PC-3 (cell line): ENCODE data around the gene TSPAN17. TPM values are rescaled to one million over a fixed set of nuclear protein-coding genes. Genes with fewer than 3 reads are reported as not detected.

Experiments used
- ATAC-seq: fragments of 200-7000 bp; cut with Tn5 transposase; 2 replicates; pipeline ENCODE4 v1.9.1; 2020; ENCODE audit warnings: mild to moderate bottlenecking, moderate library complexity
- BruUV-seq: library from RNA; stranded (reverse); fragments of 400-500 nt; replicated peaks from 2 replicates; lab custom pipeline; 2021; lab: Mats Ljungman, UMichigan
- CTCF ChIA-PET: fragments of 300-600 bp; sonication (Branson Sonifier 250); formaldehyde crosslinking; loops from one replicate; lab custom pipeline; 2022; ENCODE audit warnings: antibody characterized with exemption; lab: Charles Lee
- POLR2A ChIA-PET: fragments of 300-600 bp; sonication (Branson Sonifier 250); formaldehyde crosslinking; loops from one replicate; lab custom pipeline; 2022; ENCODE audit warnings: antibody characterized with exemption; ENCODE audit not compliant: unreplicated experiment; lab: Charles Lee
- DNase-seq: peaks from one replicate; pipeline ENCODE4 v3.0.0-alpha.2; 2015
- H2AFZ ChIP-seq: fragments of 300-600 bp; sonication (generic); 2 replicates; pipeline ENCODE4 v1.6.0; 2016; ENCODE audit warnings: antibody characterized with exemption, low read length
- H3F3A ChIP-seq: fragments of 300-600 bp; sonication (generic); one replicate; pipeline ENCODE4 v1.6.0; 2017; ENCODE audit warnings: antibody characterized with exemption, low read length, control low read depth, mild to moderate bottlenecking; ENCODE audit not compliant: unreplicated experiment
- H3K27ac ChIP-seq: fragments of 300-600 bp; sonication (generic); 2 replicates; pipeline ENCODE4 v1.5.1; 2016; ENCODE audit warnings: mild to moderate bottlenecking, low read length
- H3K27me3 ChIP-seq: fragments of 300-600 bp; sonication (generic); 2 replicates; pipeline ENCODE4 v1.6.1; 2016; ENCODE audit warnings: low read length, mixed read lengths
- H3K36me3 ChIP-seq: fragments of 300-600 bp; sonication (generic); 2 replicates; pipeline ENCODE4 v1.6.1; 2016; ENCODE audit warnings: low read depth, mixed run types, low read length, mixed read lengths
- H3K4me1 ChIP-seq: fragments of 300-600 bp; sonication (generic); 2 replicates; pipeline ENCODE4 v1.5.1; 2016; ENCODE audit warnings: low read length; ENCODE audit not compliant: insufficient read depth
- H3K4me2 ChIP-seq: fragments of 300-600 bp; sonication (generic); 2 replicates; pipeline ENCODE4 v1.6.0; 2016; ENCODE audit warnings: low read length
- H3K4me3 ChIP-seq: fragments of 300-600 bp; sonication (generic); 2 replicates; pipeline ENCODE4 v1.5.1; 2016; ENCODE audit warnings: mild to moderate bottlenecking, low read length, mixed read lengths
- H3K79me2 ChIP-seq: fragments of 300-600 bp; sonication (generic); 2 replicates; pipeline ENCODE4 v1.6.1; 2017; ENCODE audit warnings: low read length, mixed read lengths
- H3K9ac ChIP-seq: fragments of 300-600 bp; sonication (generic); 2 replicates; pipeline ENCODE4 v1.6.0; 2016; ENCODE audit warnings: mild to moderate bottlenecking, low read length
- H3K9me2 ChIP-seq: fragments of 300-600 bp; sonication (generic); replicated peaks from 2 replicates; pipeline ENCODE4 v1.6.1; 2016; ENCODE audit warnings: mixed run types, low read length, mixed read lengths
- H3K9me3 ChIP-seq: fragments of 300-600 bp; sonication (generic); 2 replicates; pipeline ENCODE4 v1.6.1; 2016; ENCODE audit warnings: low read length, mixed read lengths
- H4K20me1 ChIP-seq: fragments of 300-600 bp; sonication (generic); 2 replicates; pipeline ENCODE4 v1.6.1; 2016; ENCODE audit warnings: low read length, mixed read lengths
- CTCF ChIP-seq: fragments of 300-600 bp; sonication (generic); conservative IDR thresholded peaks from 2 replicates; pipeline ENCODE4 v1.5.1; 2017; ENCODE audit warnings: antibody characterized with exemption, low read depth, mild to moderate bottlenecking, low read length
- EZH2 ChIP-seq: fragments of 300-600 bp; sonication (generic); IDR thresholded peaks from one replicate; pipeline ENCODE4 v1.6.1; 2017; ENCODE audit warnings: antibody characterized with exemption, mild to moderate bottlenecking, low read length; ENCODE audit not compliant: unreplicated experiment
- EZH2phosphoT487 ChIP-seq: fragments of 300-600 bp; sonication (generic); IDR thresholded peaks from 2 replicates; pipeline ENCODE4 v1.6.1; 2018; ENCODE audit warnings: mild to moderate bottlenecking, antibody characterized with exemption, low read length, borderline replicate concordance
- intact Hi-C: fragments of 100-400 bp; cut with micrococcal nuclease; formaldehyde crosslinking; loops from 2 replicates; pipeline ENCODE4 v1.9.0; 2023
- total RNA-seq: library from RNA; depleted of rRNA; stranded (reverse); fragments of >200 nt; gene quantifications from 2 replicates; pipeline ENCODE4 v1.2.3, GENCODE V29; 2014

Gene TSPAN17
- total RNA-seq, 1 experiment from 2014 or later: 47.3 TPM

GRCh38 chr5:176685010-176685409 lies 37.7 kb downstream of the TSPAN17 start:
- Histone ChIP-seq H3K79me2 (no peaks in the 10 kb centered on the region), H2AFZ (no peak overlapping the region), H3K9me2 (no peaks in the 10 kb centered on the region), H3K27me3 (peaks cover 24% of the 10 kb centered on the region), H3K27ac (no peak overlapping the region), H3K4me2 (no peak overlapping the region), H3K4me1 (no peaks in the 10 kb centered on the region), H3F3A (no peaks in the 10 kb centered on the region), H3K9me3 (no peaks in the 10 kb centered on the region), H3K36me3 (no peaks in the 10 kb centered on the region), H3K9ac (no peak overlapping the region), H3K4me3 (no peak overlapping the region), H4K20me1 (no peaks in the 10 kb centered on the region)
- POLR2A ChIA-PET: interaction anchor here (0.7 kb wide), 1 partner anchor 122 kb away, joined by 6 read pairs; no protein-coding TSS in a partner anchor
- no peak for ATAC-seq
- TF ChIP-seq EZH2 (no peak), CTCF (no peak), EZH2phosphoT487 (no peak)
- intact Hi-C loops: no loop called here
- BruUV-seq: no TSS peak
- CTCF ChIA-PET: no interaction called here
- no peak for DNase-seq

GRCh38 chr5:176687247-176687646 lies 40.0 kb downstream of the TSPAN17 start:
- DNase-seq: no peak
- Histone ChIP-seq H3K79me2 (no peaks in the 10 kb centered on the region), H3K9me2 (no peaks in the 10 kb centered on the region), H2AFZ (no peak overlapping the region), H3K4me2 (no peak overlapping the region), H3K27ac (no peak overlapping the region), H4K20me1 (no peaks in the 10 kb centered on the region), H3K9me3 (no peaks in the 10 kb centered on the region), H3K27me3 (peaks cover 22% of the 10 kb centered on the region), H3F3A (no peaks in the 10 kb centered on the region), H3K9ac (no peak overlapping the region), H3K4me1 (no peaks in the 10 kb centered on the region), H3K4me3 (no peak overlapping the region), H3K36me3 (no peaks in the 10 kb centered on the region)
- POLR2A ChIA-PET: no interaction called here
- TF ChIP-seq CTCF: no peak
- TF ChIP-seq EZH2: no peak
- TF ChIP-seq EZH2phosphoT487: no peak
- no peak for ATAC-seq
- CTCF ChIA-PET: no interaction called here
- intact Hi-C loops: no loop called here
- BruUV-seq: no TSS peak

- intact Hi-C loops: no loop called here
Observed at GRCh38 chr5:176687881-176688280, 40.6 kb downstream of the TSPAN17 start.

More at GRCh38 chr5:176687881-176688280, 40.6 kb downstream of the TSPAN17 start:
- ChIA-PET POLR2A (no interaction called here), CTCF (no interaction called here)
- Histone ChIP-seq H3K9ac (no peak overlapping the region), H3K27ac (no peak overlapping the region), H3K4me3 (no peak overlapping the region), H3K36me3 (no peaks in the 10 kb centered on the region), H3K4me1 (no peaks in the 10 kb centered on the region; the same call in 1 of the 2 replicates), H3K9me2 (no peaks in the 10 kb centered on the region), H3F3A (no peaks in the 10 kb centered on the region), H3K27me3 (peaks cover 23% of the 10 kb centered on the region), H3K4me2 (no peak overlapping the region), H2AFZ (no peak overlapping the region), H3K79me2 (no peaks in the 10 kb centered on the region), H4K20me1 (no peaks in the 10 kb centered on the region), H3K9me3 (no peaks in the 10 kb centered on the region)
- no peak for TF ChIP-seq EZH2
- TF ChIP-seq EZH2phosphoT487: no peak
- TF ChIP-seq CTCF: no peak
- ATAC-seq (no peak), DNase-seq (no peak)
- no TSS peak for BruUV-seq
